Mononuclear cell (primary cell): ENCODE results near the gene AGO3. TPM values are rescaled to one million over a fixed set of nuclear protein-coding genes. Genes with fewer than 3 reads are reported as not detected.

Source experiments
- H3K27me3 ChIP-seq: 2 replicates; pipeline ENCODE4 v1.6.0; 2011; ENCODE audit warnings: low read length, control low read depth; ENCODE audit not compliant: insufficient read depth
- H3K4me1 ChIP-seq: 2 replicates; pipeline ENCODE4 v1.5.1; 2011; ENCODE audit warnings: mild to moderate bottlenecking, low read length, control low read depth; ENCODE audit not compliant: insufficient read depth
- H3K4me3 ChIP-seq: 2 replicates; pipeline ENCODE4 v1.5.1; 2011; ENCODE audit warnings: mild to moderate bottlenecking, low read length, moderate library complexity
- H3K9me3 ChIP-seq: 2 replicates; pipeline ENCODE4 v1.5.1; 2011; ENCODE audit warnings: low read depth, mild to moderate bottlenecking, control low read depth, low read length
- total RNA-seq: library from RNA; depleted of rRNA; stranded (reverse); fragments of >200 nt; gene quantifications from one replicate; pipeline ENCODE4 v1.2.3, GENCODE V29; 2012

AGO3 gene
- total RNA-seq, 1 donor: 19.5 TPM

DNA sequence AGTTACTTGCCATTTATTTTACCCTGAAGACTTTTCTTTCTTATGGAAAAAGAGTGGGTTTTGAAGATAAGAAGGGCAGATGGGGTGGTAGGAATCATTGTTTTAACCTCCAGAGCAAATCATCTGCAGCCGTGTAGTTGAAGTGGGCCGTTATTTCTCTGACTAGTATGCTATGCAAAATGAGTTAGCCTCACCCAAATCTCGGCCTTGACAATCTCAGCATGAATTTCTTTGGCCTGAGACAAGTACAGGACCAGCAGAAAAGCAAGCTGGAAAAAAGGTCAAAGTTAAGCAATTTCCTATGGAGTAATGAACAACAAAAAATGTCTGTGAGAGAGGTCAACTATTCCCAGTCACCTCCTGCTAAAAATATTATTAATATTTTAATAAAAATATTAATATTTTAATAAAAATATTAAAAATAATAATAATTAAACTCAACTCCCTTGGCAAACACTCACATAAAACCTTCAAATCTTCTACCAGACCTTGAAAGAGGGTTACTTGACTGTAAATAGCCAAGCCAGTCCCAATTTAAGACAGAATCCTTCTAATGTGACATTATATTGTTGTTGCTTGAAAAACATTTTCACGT lies 146.2 kb downstream of the AGO3 start:
- Histone ChIP-seq H3K4me3 (no peak overlapping the region), H3K9me3 (no peaks in the 10 kb centered on the region), H3K4me1 (peaks cover 13% of the 10 kb centered on the region), H3K27me3 (no peaks in the 10 kb centered on the region)

DNA sequence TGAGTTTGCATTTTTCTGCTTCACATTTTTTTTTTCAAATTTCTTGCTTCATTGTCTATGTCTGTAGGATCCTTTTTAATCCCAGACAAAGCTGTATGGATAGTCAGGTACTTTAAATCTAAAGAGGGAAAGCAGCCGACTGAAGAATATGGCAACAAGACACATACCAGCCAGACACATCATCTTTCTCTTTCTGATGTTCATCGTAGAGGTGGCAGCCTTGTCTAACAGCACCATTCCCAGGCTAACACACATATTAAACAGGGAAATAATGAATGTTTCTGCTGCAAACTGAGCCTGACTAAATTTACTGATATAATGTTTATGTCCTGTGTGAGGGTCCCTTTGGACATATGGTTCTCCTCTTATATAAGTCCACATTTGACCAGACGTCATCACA lies 149.3 kb downstream of the AGO3 start:
- no peaks in the 10 kb centered on the region for H3K9me3 ChIP-seq
- H3K4me1 ChIP-seq: peaks cover 9% of the 10 kb centered on the region
- H3K27me3 ChIP-seq: peaks cover 12% of the 10 kb centered on the region
- no peak overlapping the region for H3K4me3 ChIP-seq

DNA sequence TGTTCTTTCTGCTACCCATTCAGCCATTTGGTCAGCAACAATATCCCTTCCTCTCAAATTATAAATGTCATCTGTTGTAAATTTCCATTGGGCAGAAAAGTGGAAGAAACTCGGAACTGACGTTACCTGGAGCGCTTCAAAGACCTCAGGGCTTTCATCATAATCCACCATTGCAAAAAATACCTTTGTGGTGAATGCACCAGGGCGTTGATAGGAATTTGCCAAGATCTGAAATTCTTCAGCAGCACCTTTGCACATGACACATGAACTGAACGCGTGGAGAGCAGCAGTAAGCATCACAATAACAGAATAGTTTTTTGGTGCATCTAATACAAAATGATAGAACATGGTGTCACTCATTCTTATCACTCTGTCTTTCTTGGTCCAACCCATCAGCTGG lies 149.9 kb downstream of the AGO3 start:
- Histone ChIP-seq H3K9me3 (no peaks in the 10 kb centered on the region), H3K4me3 (no peak overlapping the region), H3K27me3 (peaks cover 12% of the 10 kb centered on the region), H3K4me1 (peaks cover 8% of the 10 kb centered on the region)

DNA sequence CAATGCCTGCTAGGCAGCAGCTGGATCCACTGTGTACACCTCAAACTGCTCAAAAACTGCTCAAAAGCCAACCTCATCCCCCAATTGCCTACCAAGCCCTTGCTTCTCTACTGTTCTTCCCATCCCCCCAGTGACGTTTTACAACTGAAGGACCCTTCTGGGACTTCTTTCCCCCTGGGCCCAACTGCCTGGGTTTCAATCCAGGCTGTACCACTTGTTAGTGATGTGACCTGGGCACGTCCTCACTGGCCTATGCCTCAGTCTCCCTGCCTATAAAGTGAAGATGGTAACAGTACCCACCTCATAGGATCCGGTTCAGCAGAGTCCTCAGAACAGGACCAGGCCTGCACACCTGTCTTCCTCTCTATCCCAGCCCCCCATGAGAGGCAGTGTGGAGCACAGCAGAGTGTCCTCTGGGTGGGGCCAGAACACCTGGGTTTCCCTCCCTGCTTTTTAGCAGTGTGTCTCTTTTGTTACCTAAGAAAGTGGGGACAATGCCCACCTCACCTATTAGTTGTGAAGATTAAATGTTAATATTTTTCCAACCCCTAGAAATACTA lies 151.1 kb downstream of the AGO3 start:
- Histone ChIP-seq H3K4me1 (peaks cover 8% of the 10 kb centered on the region), H3K4me3 (no peak overlapping the region), H3K9me3 (no peaks in the 10 kb centered on the region), H3K27me3 (peaks cover 12% of the 10 kb centered on the region)

DNA sequence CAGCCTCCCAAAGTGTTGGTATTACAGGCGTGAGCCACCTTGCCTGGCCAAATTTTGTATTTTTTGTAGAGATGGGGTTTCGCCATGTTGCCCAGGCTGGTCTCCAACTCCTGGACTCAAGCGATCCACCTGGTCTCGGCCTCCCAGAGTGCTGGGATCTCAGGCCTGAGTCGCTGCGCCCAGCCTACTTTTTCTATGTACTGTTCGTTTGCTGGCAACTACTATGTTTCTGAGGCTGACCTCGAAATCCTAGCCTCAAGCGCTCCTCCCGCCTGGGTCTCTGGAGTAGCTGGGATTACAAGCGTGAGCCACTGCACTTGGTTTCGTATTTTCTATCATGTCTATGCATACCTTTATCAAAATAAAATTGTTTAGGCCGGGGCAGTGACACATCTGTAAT lies 152.3 kb downstream of the AGO3 start:
- Histone ChIP-seq H3K27me3 (peaks cover 12% of the 10 kb centered on the region), H3K4me1 (peaks cover 11% of the 10 kb centered on the region), H3K4me3 (no peak overlapping the region), H3K9me3 (no peaks in the 10 kb centered on the region)

DNA sequence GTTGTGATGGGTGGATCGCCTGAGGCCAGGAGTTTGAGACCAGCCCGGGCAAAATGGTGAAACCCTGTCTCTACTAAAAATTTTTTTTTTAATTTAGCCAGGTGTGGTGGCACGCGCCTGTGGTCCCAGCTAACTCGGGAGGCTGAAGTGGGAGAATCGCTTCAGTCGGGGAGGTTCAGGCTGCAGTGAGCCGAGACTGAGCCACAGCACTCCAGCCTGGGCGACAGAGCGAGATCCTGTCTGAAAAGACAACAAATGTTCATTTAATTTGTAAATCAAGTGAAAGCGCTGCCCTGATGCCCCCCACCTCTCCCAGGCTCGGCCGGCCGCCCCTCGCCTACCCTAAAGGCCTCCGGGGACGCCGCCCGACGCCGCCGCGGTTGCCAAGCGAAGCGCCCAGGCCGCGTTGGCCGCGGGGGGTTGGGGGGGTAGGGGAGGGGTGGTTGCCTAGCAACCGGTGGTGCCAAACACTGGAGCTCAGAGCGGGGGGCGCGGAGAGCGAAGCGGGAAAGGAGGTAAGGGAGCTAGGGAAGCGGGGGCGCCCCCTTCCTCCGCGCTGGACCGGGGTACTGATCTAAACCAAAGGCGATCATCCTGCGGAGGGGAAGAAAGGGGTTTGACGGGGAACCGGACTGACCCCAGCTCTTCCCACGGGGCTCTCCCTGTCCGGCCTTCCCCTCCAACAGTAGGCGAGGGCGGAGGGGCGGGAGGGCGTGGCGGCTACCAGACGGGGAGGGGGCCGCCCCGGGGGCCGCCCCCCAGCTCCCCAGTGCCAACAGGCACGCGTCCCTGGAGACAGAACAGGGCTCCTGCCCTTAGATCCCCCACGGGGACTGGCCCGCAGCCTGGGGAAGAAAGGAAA lies 153.0 kb downstream of the AGO3 start, which contains the start of gene TEKT2:
TEKT2 (plus strand) TSS at position 460 of the 862 bp plus-strand sequence. CDS start 828 bp downstream, outside the sequence.
- no peak within 1 kb of the TSS for H3K4me3 ChIP-seq
- peaks cover 12% of the 10 kb centered on the region for H3K27me3 ChIP-seq
- peaks cover 14% of the 10 kb centered on the region for H3K4me1 ChIP-seq
- no peaks in the 10 kb centered on the region for H3K9me3 ChIP-seq

DNA sequence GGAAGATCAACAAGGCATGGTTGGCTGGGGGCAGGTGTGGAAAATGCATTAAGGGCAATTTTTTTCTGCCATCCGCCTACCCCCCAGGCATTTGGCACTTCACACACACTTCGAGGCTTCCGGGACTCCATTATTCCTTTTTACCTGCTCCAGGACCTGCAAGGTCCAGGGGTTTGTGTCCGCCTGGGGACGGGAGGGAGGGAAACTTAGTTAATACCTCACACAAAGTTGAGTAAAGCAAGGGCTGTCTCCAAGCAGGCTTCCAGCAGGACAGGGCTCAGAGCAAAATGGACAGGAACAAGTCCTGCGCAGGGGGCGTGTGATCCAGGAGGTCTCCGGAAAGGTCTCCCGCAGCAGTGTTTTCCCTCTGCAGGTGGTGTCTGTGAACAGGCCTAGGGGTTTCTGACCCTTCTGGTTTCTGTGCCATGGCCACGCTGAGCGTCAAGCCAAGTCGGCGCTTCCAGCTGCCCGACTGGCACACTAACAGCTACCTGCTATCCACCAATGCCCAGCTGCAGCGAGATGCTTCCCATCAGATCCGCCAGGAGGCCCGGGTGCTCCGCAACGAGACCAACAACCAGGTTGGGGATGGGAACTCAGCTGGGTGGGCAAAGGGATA lies 153.7 kb downstream of the AGO3 start:
- H3K4me3 ChIP-seq: no peak overlapping the region
- peaks cover 12% of the 10 kb centered on the region for H3K27me3 ChIP-seq

DNA sequence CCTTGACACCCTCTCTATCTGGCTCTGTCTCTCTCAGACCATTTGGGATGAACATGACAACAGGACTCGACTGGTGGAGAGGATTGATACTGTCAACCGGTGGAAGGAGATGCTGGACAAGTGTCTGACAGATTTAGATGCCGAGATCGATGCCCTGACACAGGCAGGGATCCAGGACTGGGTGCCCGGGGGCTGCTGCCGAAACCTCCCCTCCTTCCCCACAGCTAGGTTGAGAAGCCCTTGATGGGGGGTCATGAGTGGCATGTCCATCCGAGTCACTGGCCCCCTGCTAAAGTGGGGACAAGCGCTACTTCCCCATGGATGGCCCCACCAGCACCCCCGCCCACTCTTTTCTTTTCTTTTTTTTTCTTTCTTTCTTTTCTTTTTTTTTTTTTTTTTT lies 154.2 kb downstream of the AGO3 start:
- Histone ChIP-seq H3K4me3 (no peak overlapping the region), H3K9me3 (no peaks in the 10 kb centered on the region), H3K27me3 (peaks cover 12% of the 10 kb centered on the region), H3K4me1 (peaks cover 23% of the 10 kb centered on the region)

More for the DNA sequence above, 153.7 kb downstream of the AGO3 start:
- H3K9me3 ChIP-seq: no peaks in the 10 kb centered on the region
- peaks cover 18% of the 10 kb centered on the region for H3K4me1 ChIP-seq

DNA sequence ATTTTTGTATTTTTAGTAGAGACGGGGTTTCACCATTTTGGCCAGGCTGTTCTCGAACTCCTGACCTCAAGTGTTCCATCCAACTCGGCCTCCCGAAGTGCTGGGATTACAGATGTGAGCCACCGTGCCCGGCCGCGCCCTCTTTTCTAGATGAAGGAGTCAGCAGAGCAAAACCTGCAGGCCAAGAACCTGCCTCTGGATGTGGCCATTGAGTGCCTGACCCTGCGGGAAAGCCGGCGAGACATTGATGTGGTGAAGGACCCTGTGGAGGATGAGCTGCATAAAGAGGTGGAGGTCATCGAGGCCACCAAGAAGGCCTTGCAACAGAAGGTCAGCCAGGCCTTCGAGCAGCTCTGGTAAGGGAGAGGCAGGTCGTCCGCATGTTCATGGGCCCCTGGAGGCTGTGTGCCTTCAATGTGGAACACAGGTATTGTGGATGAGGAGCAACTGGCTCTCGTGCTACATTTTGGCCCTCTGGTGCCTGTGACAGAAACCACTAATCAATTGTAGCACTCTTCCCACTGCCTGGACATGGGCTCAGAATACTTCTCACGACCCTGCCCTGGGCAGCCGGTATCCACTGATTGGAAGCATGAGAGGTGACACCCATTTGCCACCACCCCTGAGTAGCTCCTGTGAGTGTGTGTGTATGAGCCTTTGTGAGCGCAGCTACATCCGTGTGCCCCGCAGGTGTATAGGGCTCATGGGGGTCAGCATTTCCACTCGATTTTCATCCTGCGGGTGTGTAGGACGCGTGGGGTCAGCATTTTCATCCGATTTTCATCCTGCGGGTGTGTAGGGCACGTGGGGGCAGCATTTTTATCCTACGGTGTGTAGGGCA lies 155.0 kb downstream of the AGO3 start:
- Histone ChIP-seq H3K4me3 (no peak overlapping the region), H3K27me3 (peaks cover 12% of the 10 kb centered on the region), H3K9me3 (no peaks in the 10 kb centered on the region), H3K4me1 (peaks cover 29% of the 10 kb centered on the region)

DNA sequence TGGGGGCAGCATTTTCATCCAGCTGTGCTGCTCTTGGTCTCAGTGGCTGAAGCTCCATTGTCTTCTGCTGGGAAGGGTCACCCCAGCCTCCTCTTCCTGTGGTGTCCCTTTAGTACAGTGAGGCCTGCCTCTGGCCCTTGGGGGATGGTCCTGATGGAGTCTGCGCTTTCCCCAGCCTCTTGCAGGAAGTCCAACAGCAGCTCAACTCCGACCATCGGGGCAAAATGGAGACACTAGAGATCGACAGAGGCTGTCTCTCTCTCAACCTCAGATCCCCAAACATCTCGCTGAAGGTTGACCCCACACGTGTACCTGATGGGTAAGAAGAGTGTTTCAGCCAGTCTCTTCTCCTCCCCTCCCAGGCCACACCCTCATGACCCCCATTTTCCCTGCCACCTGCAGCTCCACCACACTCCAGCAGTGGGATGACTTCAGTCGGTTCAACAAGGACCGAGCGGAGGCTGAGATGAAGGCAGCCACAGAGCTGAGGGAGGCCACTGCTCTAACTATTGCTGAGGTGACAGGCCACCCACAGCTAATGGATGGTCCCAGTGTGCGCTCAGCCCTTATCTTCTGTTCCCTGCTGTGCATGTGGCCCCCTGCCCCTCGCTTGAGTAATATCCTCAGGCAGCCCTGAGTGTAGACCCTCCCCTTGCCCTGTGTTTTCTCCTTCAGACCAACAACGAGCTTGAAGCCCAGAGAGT lies 155.8 kb downstream of the AGO3 start:
- Histone ChIP-seq H3K27me3 (peaks cover 12% of the 10 kb centered on the region), H3K4me1 (peaks cover 35% of the 10 kb centered on the region)

DNA sequence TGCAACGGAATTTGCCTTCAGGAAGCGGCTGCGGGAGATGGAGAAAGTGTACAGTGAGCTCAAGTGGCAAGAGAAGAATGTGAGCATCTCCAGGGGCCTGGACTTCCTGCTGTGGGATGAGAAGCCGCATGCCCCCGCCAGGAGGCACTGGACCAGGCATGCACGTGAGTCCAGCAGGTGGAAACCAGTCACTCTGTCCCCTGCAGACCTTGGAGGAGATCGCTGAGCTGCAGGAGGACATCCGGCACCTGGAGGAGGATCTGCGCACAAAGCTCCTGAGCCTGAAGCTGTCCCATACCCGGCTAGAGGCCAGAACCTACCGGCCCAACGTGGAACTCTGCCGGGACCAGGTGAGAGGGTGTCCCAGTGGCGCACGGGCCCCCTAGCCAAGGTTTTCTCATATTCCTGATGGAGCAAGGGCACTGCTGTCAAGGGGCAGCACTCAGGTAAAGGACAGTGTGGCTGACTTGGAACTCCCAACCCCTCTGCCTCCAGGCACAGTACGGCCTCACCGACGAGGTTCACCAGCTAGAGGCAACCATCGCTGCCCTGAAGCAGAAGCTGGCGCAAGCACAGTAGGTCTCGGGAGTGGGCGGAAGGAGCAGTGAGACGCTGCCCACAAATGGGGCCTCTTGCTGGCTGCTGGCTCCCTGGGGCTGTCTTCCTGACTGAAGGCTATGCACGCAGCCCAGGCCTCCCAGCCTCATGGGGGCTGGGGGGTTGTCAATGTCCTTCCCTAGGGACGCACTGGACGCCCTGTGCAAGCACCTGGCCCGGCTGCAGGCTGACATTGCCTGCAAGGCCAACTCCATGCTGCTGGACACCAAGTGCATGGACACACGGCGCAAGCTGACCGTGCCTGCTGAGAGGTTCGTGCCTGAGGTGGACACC lies 156.6 kb downstream of the AGO3 start:
- Histone ChIP-seq H3K4me3 (no peak overlapping the region), H3K4me1 (peaks cover 35% of the 10 kb centered on the region), H3K27me3 (peaks cover 12% of the 10 kb centered on the region), H3K9me3 (no peaks in the 10 kb centered on the region)

More for the DNA sequence above, 155.8 kb downstream of the AGO3 start:
- Histone ChIP-seq H3K9me3 (no peaks in the 10 kb centered on the region), H3K4me3 (no peak overlapping the region)

DNA sequence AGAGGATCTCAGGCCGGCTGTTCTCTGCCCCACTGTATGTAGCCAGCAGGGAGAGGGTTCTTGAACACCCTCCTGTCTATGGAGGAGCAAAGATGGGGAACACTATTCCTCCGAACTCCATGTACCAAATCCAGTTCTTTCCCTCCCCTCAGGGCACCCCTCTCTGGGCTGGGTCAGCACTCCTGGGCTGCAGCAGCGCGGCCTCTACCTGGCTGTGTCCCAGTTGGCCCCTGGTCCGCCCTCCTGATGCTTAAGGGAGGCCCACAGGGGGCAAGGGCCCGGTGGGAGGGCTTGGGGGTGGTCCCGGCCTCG lies 157.3 kb downstream of the AGO3 start:
- Histone ChIP-seq H3K27me3 (peaks cover 11% of the 10 kb centered on the region), H3K9me3 (no peaks in the 10 kb centered on the region), H3K4me1 (peaks cover 35% of the 10 kb centered on the region), H3K4me3 (peak overlapping the region; percentile 91)

DNA sequence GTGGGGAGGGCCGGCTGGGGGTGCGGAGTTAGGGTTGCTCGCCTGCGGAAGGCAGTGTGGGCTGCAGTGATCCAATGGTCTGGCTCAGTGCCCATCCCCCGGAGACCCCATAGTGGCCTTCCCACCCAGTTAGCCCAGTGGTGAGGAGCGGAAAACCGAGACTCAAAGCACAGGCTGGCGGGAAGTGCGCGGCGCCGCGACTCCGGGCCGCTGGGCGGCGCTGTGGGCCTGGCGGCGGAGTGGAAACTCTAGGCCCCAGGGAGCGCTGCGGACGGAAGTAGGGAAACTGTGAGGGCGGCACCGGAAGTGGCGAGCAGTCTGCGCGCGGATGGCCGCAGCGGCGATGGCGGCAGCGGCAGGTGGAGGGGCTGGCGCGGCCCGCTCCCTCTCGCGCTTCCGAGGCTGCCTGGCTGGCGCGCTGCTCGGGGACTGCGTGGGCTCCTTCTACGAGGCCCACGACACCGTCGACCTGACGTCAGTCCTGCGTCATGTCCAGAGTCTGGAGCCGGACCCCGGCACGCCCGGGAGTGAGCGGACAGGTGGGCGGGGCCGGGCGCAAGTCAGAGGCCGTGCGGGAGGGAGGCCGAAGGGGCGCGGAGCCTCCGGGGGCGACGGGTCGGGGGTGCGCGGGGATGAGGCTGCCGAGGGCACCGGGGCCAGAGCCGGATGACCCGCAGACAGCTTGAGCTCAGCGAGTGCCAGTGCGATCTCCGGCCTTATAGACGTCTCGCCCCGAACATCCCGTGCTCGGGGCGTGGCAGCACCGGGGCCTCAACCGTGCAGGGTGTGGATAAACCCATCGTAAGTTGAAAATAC lies 157.9 kb downstream of the AGO3 start, which contains the start of gene ADPRS:
ADPRS (plus strand) TSS at position 316 of the 816 bp plus-strand sequence; CDS start at position 329, 13 bp downstream.
- peaks cover 7% of the 10 kb centered on the region for H3K27me3 ChIP-seq
- H3K4me3 ChIP-seq: peak within 1 kb of the TSS; percentile 91
- H3K4me1 ChIP-seq: peaks cover 35% of the 10 kb centered on the region
- H3K9me3 ChIP-seq: no peaks in the 10 kb centered on the region
